ENCODE results near the gene ZNF865.

- TF ChIP-seq CTCF (IDR thresholded peaks at IDR 0.05) (no peak), POLR2AphosphoS5 (IDR thresholded peaks at IDR 0.05) (no peak), POLR2A (IDR thresholded peaks at IDR 0.05) (no peak), EP300 (IDR thresholded peaks at IDR 0.05) (no peak)
Measured at GRCh38 chr19:55622242-55622969, 17.0 kb downstream of the ZNF865 start.
